Measurements from ENCODE around the gene MED25. TPM values are rescaled to one million over a fixed set of nuclear protein-coding genes. Genes with fewer than 3 reads are reported as not detected.

The MED25 gene
- total RNA-seq, 1 donor from 2014 or later, result 72.2 TPM

DNA sequence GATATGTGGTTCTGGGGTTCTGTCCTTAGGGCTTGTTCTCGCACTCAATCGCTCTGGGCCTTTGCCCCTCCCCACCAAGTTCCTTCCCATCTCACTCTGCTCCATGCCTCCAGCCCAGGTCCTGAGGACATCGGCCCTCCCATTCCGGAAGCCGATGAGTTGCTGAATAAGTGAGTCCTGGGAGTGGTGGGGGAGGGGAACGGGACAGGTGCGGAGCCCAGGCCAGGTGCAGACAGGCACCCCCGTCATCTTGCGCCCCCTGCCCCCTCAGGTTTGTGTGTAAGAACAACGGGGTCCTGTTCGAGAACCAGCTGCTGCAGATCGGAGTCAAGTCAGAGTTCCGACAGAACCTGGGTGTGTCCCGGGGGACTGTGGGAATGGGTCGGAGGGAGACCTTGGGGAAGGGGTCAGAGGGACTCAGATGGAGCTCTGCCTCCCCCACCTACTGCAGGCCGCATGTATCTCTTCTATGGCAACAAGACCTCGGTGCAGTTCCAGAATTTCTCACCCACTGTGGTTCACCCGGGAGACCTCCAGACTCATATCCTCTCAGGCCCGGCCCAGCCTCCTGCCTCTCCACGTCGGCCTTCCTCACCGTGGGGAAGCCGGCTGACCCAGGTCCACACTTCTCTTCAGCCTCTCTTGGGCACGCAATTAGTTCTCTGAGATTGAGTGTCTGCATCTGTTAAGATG lies 15.1 kb upstream of the MED25 start:
- Mint-ChIP-seq H3K27me3 (ENCODE audit: low read depth, unreplicated experiment) (no peaks in the 10 kb centered on the region), H3K9me3 (ENCODE audit: unreplicated experiment) (no peaks in the 10 kb centered on the region), H3K4me1 (ENCODE audit: low read depth, unreplicated experiment) (peaks cover 2% of the 10 kb centered on the region), H3K36me3 (ENCODE audit: low read depth, unreplicated experiment) (peaks cover 33% of the 10 kb centered on the region), H3K4me3 (ENCODE audit: unreplicated experiment) (no peak overlapping the region), H3K27ac (ENCODE audit: unreplicated experiment) (no peak overlapping the region)
- H3K27me3 ChIP-seq (ENCODE audit: insufficient read depth, low read length), result no peaks in the 10 kb centered on the region
- no peaks in the 10 kb centered on the region for H3K79me2 ChIP-seq (ENCODE audit: insufficient read depth, low read length)
- H2AFZ ChIP-seq (ENCODE audit: low read depth, low read length), result no peak overlapping the region
- DNase-seq (ENCODE audit: low read depth) (no peak), FAIRE-seq (no peak)
- no peak overlapping the region for H3K4me3 ChIP-seq (ENCODE audit: insufficient read depth, low read depth, low read length)
- H3K9me3 ChIP-seq (ENCODE audit: insufficient read depth, low read depth, low read length), result no peaks in the 10 kb centered on the region
- no peak overlapping the region for H3K27ac ChIP-seq (ENCODE audit: low read depth, low read length)
- no peaks in the 10 kb centered on the region for H3K4me1 ChIP-seq (ENCODE audit: insufficient read depth, low read length)
- TF ChIP-seq EZH2 (IDR thresholded peaks at IDR 0.05; ENCODE audit: insufficient read depth, low read length), result no peak
- TF ChIP-seq, protein P1, sequence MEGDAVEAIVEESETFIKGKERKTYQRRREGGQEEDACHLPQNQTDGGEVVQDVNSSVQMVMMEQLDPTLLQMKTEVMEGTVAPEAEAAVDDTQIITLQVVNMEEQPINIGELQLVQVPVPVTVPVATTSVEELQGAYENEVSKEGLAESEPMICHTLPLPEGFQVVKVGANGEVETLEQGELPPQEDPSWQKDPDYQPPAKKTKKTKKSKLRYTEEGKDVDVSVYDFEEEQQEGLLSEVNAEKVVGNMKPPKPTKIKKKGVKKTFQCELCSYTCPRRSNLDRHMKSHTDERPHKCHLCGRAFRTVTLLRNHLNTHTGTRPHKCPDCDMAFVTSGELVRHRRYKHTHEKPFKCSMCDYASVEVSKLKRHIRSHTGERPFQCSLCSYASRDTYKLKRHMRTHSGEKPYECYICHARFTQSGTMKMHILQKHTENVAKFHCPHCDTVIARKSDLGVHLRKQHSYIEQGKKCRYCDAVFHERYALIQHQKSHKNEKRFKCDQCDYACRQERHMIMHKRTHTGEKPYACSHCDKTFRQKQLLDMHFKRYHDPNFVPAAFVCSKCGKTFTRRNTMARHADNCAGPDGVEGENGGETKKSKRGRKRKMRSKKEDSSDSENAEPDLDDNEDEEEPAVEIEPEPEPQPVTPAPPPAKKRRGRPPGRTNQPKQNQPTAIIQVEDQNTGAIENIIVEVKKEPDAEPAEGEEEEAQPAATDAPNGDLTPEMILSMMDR (IDR thresholded peaks at IDR 0.05; ENCODE audit: insufficient read depth, low read depth, low read length), result no peak
- no peak overlapping the region for H3K9ac ChIP-seq (ENCODE audit: low read length)
- H4K20me1 ChIP-seq (ENCODE audit: insufficient read depth, low read length), result peaks cover 3% of the 10 kb centered on the region
- H3K36me3 ChIP-seq (ENCODE audit: insufficient read depth, low read length), result peaks cover 14% of the 10 kb centered on the region
- peak overlapping the region; percentile 90 for H3K4me2 ChIP-seq (ENCODE audit: low read length)

- peaks cover 2% of the 10 kb centered on the region for H3K4me1 Mint-ChIP-seq (ENCODE audit: low read depth, unreplicated experiment)
- H3K4me3 Mint-ChIP-seq (ENCODE audit: unreplicated experiment), result no peak overlapping the region
- peak overlapping the region; percentile 43 for H3K27ac Mint-ChIP-seq (ENCODE audit: unreplicated experiment)
- TF ChIP-seq EZH2 (IDR thresholded peaks at IDR 0.05; ENCODE audit: insufficient read depth, low read length), result no peak
- TF ChIP-seq, protein P1 (IDR thresholded peaks at IDR 0.05; ENCODE audit: insufficient read depth, low read depth, low read length), result no peak
- Histone ChIP-seq H3K4me2 (ENCODE audit: low read length) (no peak overlapping the region), H2AFZ (ENCODE audit: low read depth, low read length) (no peak overlapping the region), H3K9ac (ENCODE audit: low read length) (no peak overlapping the region), H4K20me1 (ENCODE audit: insufficient read depth, low read length) (peaks cover 8% of the 10 kb centered on the region), H3K79me2 (ENCODE audit: insufficient read depth, low read length) (no peaks in the 10 kb centered on the region), H3K27ac (ENCODE audit: low read depth, low read length) (no peak overlapping the region), H3K27me3 (ENCODE audit: insufficient read depth, low read length) (no peaks in the 10 kb centered on the region), H3K36me3 (ENCODE audit: insufficient read depth, low read length) (peaks cover 12% of the 10 kb centered on the region), H3K4me3 (ENCODE audit: insufficient read depth, low read depth, low read length) (no peak overlapping the region), H3K9me3 (ENCODE audit: insufficient read depth, low read depth, low read length) (no peaks in the 10 kb centered on the region), H3K4me1 (ENCODE audit: insufficient read depth, low read length) (no peaks in the 10 kb centered on the region)
- H3K9me3 Mint-ChIP-seq (ENCODE audit: unreplicated experiment), result no peaks in the 10 kb centered on the region
- no peaks in the 10 kb centered on the region for H3K27me3 Mint-ChIP-seq (ENCODE audit: low read depth, unreplicated experiment)
- DNase-seq (ENCODE audit: low read depth) (no peak), FAIRE-seq (no peak)
- H3K36me3 Mint-ChIP-seq (ENCODE audit: low read depth, unreplicated experiment), result peaks cover 31% of the 10 kb centered on the region
Observed at GRCh38 chr19:49803529-49803856, 14.6 kb upstream of the MED25 start.
